CD4-positive, alpha-beta memory T cell (primary cell): ENCODE measurements around the gene SLC9A4. TPM values are rescaled to one million over a fixed set of nuclear protein-coding genes. Genes with fewer than 3 reads are reported as not detected.

Experiments
- CTCF ChIA-PET: fragments of 350-600 bp; sonication (Branson Sonifier 250); formaldehyde crosslinking; loops from one replicate; lab custom pipeline; 2021; ENCODE audit warnings: inconsistent platforms; ENCODE audit not compliant: partially characterized antibody; lab: Charles Lee
- POLR2A ChIA-PET: fragments of 350-600 bp; sonication (Branson Sonifier 250); formaldehyde crosslinking; loops from one replicate; lab custom pipeline; 2021; ENCODE audit not compliant: partially characterized antibody; lab: Charles Lee
- DNase-seq, 5 donors: peaks; one replicate each; pipeline versions ENCODE4 v3.0.0 to v3.0.0-alpha.2; 2020 to 2022; ENCODE audit warnings: mixed read lengths in 1 of 5
- H3K27ac ChIP-seq: one replicate; pipeline ENCODE4 v1.7.0; 2013; ENCODE audit warnings: low read depth, low read length
- H3K27me3 ChIP-seq: 2 replicates; pipeline ENCODE4 v1.7.0; 2013; ENCODE audit warnings: mild to moderate bottlenecking, low read length, moderate library complexity; ENCODE audit not compliant: insufficient read depth
- H3K36me3 ChIP-seq: 2 replicates; pipeline ENCODE4 v1.7.0; 2013; ENCODE audit warnings: mild to moderate bottlenecking, low read length, moderate library complexity; ENCODE audit not compliant: insufficient read depth
- H3K4me1 ChIP-seq: 2 replicates; pipeline ENCODE4 v1.7.0; 2013; ENCODE audit warnings: mild to moderate bottlenecking, low read length, moderate library complexity; ENCODE audit not compliant: insufficient read depth
- H3K4me3 ChIP-seq, 2 donors: one replicate each; pipeline ENCODE4 v1.7.0; 2013; ENCODE audit warnings: low read length in 2 of 2, mild to moderate bottlenecking in 1 of 2
- H3K9me3 ChIP-seq, 2 donors: one replicate each; pipeline ENCODE4 v1.7.0; 2013; ENCODE audit warnings: low read length in 2 of 2, control low read depth in 1 of 2; ENCODE audit not compliant: control insufficient read depth in 1 of 2
- H3K27ac Mint-ChIP-seq, 7 donors: one replicate each; pipeline ENCODE4 v1.8.0; 2020 to 2021; ENCODE audit warnings: mixed read lengths in 7 of 7, mild to moderate bottlenecking in 6 of 7, inconsistent platforms in 3 of 7, moderate library complexity in 3 of 7
- H3K27me3 Mint-ChIP-seq, 2 donors: one replicate each; pipeline ENCODE4 v1.8.0; 2020 to 2021; ENCODE audit warnings: mixed read lengths in 2 of 2
- H3K36me3 Mint-ChIP-seq, 2 donors: one replicate each; pipeline ENCODE4 v1.8.0; 2020 to 2021; ENCODE audit warnings: mixed read lengths in 2 of 2, inconsistent platforms in 1 of 2, mild to moderate bottlenecking in 1 of 2
- H3K4me1 Mint-ChIP-seq, 4 donors: one replicate each; pipeline ENCODE4 v1.8.0; 2020 to 2021; ENCODE audit warnings: mixed read lengths in 4 of 4, mild to moderate bottlenecking in 1 of 4
- H3K4me3 Mint-ChIP-seq, 8 donors: one replicate each; pipeline ENCODE4 v1.8.0; 2020 to 2021; ENCODE audit warnings: mixed read lengths in 8 of 8, mild to moderate bottlenecking in 7 of 8, moderate library complexity in 6 of 8, inconsistent platforms in 3 of 8
- H3K9me3 Mint-ChIP-seq, 8 donors: one replicate each; pipeline ENCODE4 v1.8.0; 2020 to 2021; ENCODE audit warnings: mixed read lengths in 8 of 8, mild to moderate bottlenecking in 5 of 8, inconsistent platforms in 3 of 8, moderate library complexity in 1 of 8
- intact Hi-C: fragments of 100-400 bp; cut with micrococcal nuclease; formaldehyde crosslinking; loops from one replicate; pipeline ENCODE4 v1.15.1; 2023
- polyA plus RNA-seq, 2 donors: library from polyadenylated mRNA; unstranded; fragments of 300-500 nt; fragmentation: Illumina TruSeq; gene quantifications; one replicate each; pipeline ENCODE4 v1.2.3, GENCODE V29; 2021
- total RNA-seq, 2 experiments: library from RNA; stranded (reverse); gene quantifications; one replicate each; pipeline ENCODE4 v1.2.3, GENCODE V29; 2021

SLC9A4 gene
- total and polyA plus RNA-seq, 4 experiments from 2014 or later: 0.08 TPM; not detected in 3

GRCh38 chr2:102544182-102544581 lies 71.2 kb downstream of the SLC9A4 start:
- no peaks in the 10 kb centered on the region for H3K36me3 ChIP-seq
- H3K4me1 ChIP-seq: no peaks in the 10 kb centered on the region
- Mint-ChIP-seq H3K27ac (no peak overlapping the region), H3K36me3 (no peaks in the 10 kb centered on the region), H3K9me3 (peaks cover 0 to 24% (median 16%) of the 10 kb centered on the region in 8 donors), H3K27me3 (peaks cover 9% of the 10 kb centered on the region in 2 donors), H3K4me1 (no peaks in the 10 kb centered on the region), H3K4me3 (no peak overlapping the region)
- no peak overlapping the region for H3K4me3 ChIP-seq
- CTCF ChIA-PET: no interaction called here
- H3K9me3 ChIP-seq: peaks cover 0 to 8% of the 10 kb centered on the region in 2 donors
- intact Hi-C loops: no loop called here
- DNase-seq: no peak
- POLR2A ChIA-PET: no interaction called here
- no peaks in the 10 kb centered on the region for H3K27me3 ChIP-seq
- H3K27ac ChIP-seq: no peak overlapping the region

GRCh38 chr2:102547462-102547861 lies 74.4 kb downstream of the SLC9A4 start:
- H3K4me3 Mint-ChIP-seq: no peak overlapping the region
- Histone ChIP-seq H3K4me1 (no peaks in the 10 kb centered on the region), H3K9me3 (peaks cover 0 to 14% of the 10 kb centered on the region in 2 donors), H3K36me3 (no peaks in the 10 kb centered on the region), H3K27ac (no peak overlapping the region), H3K4me3 (no peak overlapping the region), H3K27me3 (no peaks in the 10 kb centered on the region)
- H3K27ac Mint-ChIP-seq: no peak overlapping the region
- H3K9me3 Mint-ChIP-seq: peaks cover 0 to 45% (median 35%) of the 10 kb centered on the region in 8 donors
- H3K4me1 Mint-ChIP-seq: no peaks in the 10 kb centered on the region
- peaks cover 0 to 6% of the 10 kb centered on the region in 2 donors for H3K27me3 Mint-ChIP-seq
- DNase-seq: no peak
- ChIA-PET POLR2A (no interaction called here), CTCF (no interaction called here)
- H3K36me3 Mint-ChIP-seq: peaks cover 0 to 2% of the 10 kb centered on the region in 2 donors
- intact Hi-C loops: no loop called here

GRCh38 chr2:102549027-102549426 lies 76.0 kb downstream of the SLC9A4 start:
- Histone ChIP-seq H3K4me3 (no peak overlapping the region), H3K27ac (no peak overlapping the region), H3K4me1 (no peaks in the 10 kb centered on the region), H3K9me3 (peaks cover 0 to 14% of the 10 kb centered on the region in 2 donors), H3K27me3 (no peaks in the 10 kb centered on the region), H3K36me3 (no peaks in the 10 kb centered on the region)
- no peak for DNase-seq
- intact Hi-C loops: no loop called here
- peaks cover 0 to 12% of the 10 kb centered on the region in 2 donors for H3K27me3 Mint-ChIP-seq
- CTCF ChIA-PET: no interaction called here
- no peak overlapping the region for H3K27ac Mint-ChIP-seq
- no peak overlapping the region for H3K4me3 Mint-ChIP-seq
- no peaks in the 10 kb centered on the region for H3K4me1 Mint-ChIP-seq
- H3K36me3 Mint-ChIP-seq: peaks cover 0 to 2% of the 10 kb centered on the region in 2 donors
- POLR2A ChIA-PET: no interaction called here
- peaks cover 0 to 45% (median 35%) of the 10 kb centered on the region in 8 donors for H3K9me3 Mint-ChIP-seq

GRCh38 chr2:102550151-102550550 lies 77.1 kb downstream of the SLC9A4 start:
- no peak overlapping the region for H3K27ac ChIP-seq
- CTCF ChIA-PET: no interaction called here
- H3K27me3 ChIP-seq: no peaks in the 10 kb centered on the region
- intact Hi-C loops: no loop called here
- Mint-ChIP-seq H3K27ac (no peak overlapping the region), H3K27me3 (peaks cover 0 to 12% of the 10 kb centered on the region in 2 donors), H3K36me3 (peaks cover 0 to 2% of the 10 kb centered on the region in 2 donors), H3K4me3 (no peak overlapping the region), H3K9me3 (peaks cover 0 to 45% (median 35%) of the 10 kb centered on the region in 8 donors), H3K4me1 (no peaks in the 10 kb centered on the region)
- H3K9me3 ChIP-seq: peaks cover 0 to 14% of the 10 kb centered on the region in 2 donors
- POLR2A ChIA-PET: no interaction called here
- no peak for DNase-seq
- H3K4me1 ChIP-seq: no peaks in the 10 kb centered on the region
- H3K36me3 ChIP-seq: no peaks in the 10 kb centered on the region
- H3K4me3 ChIP-seq: no peak overlapping the region

GRCh38 chr2:102551329-102552096 lies 78.5 kb downstream of the SLC9A4 start:
- no peak overlapping the region for H3K4me3 Mint-ChIP-seq
- H3K4me3 ChIP-seq: no peak overlapping the region
- DNase-seq: no peak
- intact Hi-C loops: no loop called here
- peaks cover 0 to 12% of the 10 kb centered on the region in 2 donors for H3K27me3 Mint-ChIP-seq
- CTCF ChIA-PET: no interaction called here
- no peaks in the 10 kb centered on the region for H3K27me3 ChIP-seq
- H3K4me1 ChIP-seq: no peaks in the 10 kb centered on the region
- peaks cover 0 to 2% of the 10 kb centered on the region in 2 donors for H3K36me3 Mint-ChIP-seq
- no peaks in the 10 kb centered on the region for H3K4me1 Mint-ChIP-seq
- POLR2A ChIA-PET: no interaction called here
- H3K27ac Mint-ChIP-seq: no peak overlapping the region
- H3K9me3 ChIP-seq: peaks cover 0 to 14% of the 10 kb centered on the region in 2 donors
- H3K36me3 ChIP-seq: no peaks in the 10 kb centered on the region
- H3K27ac ChIP-seq: no peak overlapping the region
- H3K9me3 Mint-ChIP-seq: peaks cover 0 to 45% (median 34%) of the 10 kb centered on the region in 8 donors

GRCh38 chr2:102553601-102554000 lies 80.6 kb downstream of the SLC9A4 start:
- peaks cover 0 to 12% of the 10 kb centered on the region in 2 donors for H3K9me3 ChIP-seq
- peaks cover 0 to 8% of the 10 kb centered on the region in 2 donors for H3K27me3 Mint-ChIP-seq
- H3K36me3 Mint-ChIP-seq: peaks cover 0 to 2% of the 10 kb centered on the region in 2 donors

GRCh38 chr2:102558463-102558862 lies 85.4 kb downstream of the SLC9A4 start:
- no peak overlapping the region for H3K27ac Mint-ChIP-seq
- no peaks in the 10 kb centered on the region for H3K27me3 ChIP-seq
- no peak overlapping the region for H3K4me3 ChIP-seq
- no peaks in the 10 kb centered on the region for H3K4me1 ChIP-seq
- no peaks in the 10 kb centered on the region for H3K9me3 Mint-ChIP-seq
- peaks cover 0 to 2% of the 10 kb centered on the region in 2 donors for H3K27me3 Mint-ChIP-seq
- H3K4me3 Mint-ChIP-seq: no peak overlapping the region
- no peaks in the 10 kb centered on the region for H3K4me1 Mint-ChIP-seq
- CTCF ChIA-PET: no interaction called here
- H3K36me3 ChIP-seq: no peaks in the 10 kb centered on the region
- DNase-seq: no peak
- H3K27ac ChIP-seq: no peak overlapping the region
- intact Hi-C loops: no loop called here
- no peaks in the 10 kb centered on the region for H3K9me3 ChIP-seq
- H3K36me3 Mint-ChIP-seq: no peaks in the 10 kb centered on the region
- POLR2A ChIA-PET: no interaction called here

More at GRCh38 chr2:102553601-102554000, 80.6 kb downstream of the SLC9A4 start:
- intact Hi-C loops: no loop called here
- no peak for DNase-seq
- ChIA-PET CTCF (no interaction called here), POLR2A (no interaction called here)
- Mint-ChIP-seq H3K4me3 (no peak overlapping the region), H3K4me1 (no peaks in the 10 kb centered on the region), H3K9me3 (peaks cover 0 to 27% (median 22%) of the 10 kb centered on the region in 8 donors), H3K27ac (no peak overlapping the region)
- no peak overlapping the region for H3K27ac ChIP-seq
- H3K4me3 ChIP-seq: no peak overlapping the region
- H3K36me3 ChIP-seq: no peaks in the 10 kb centered on the region
- H3K4me1 ChIP-seq: no peaks in the 10 kb centered on the region
- no peaks in the 10 kb centered on the region for H3K27me3 ChIP-seq
